ENCODE measurements around the gene FAM219A.
"Not testable (repeated sequence)": the region's sequence is repeated elsewhere in the genome, so short reads cannot be mapped to it uniquely, and the experiment has no call there.

The FAM219A gene

GRCh38 chr9:34499076-34499475 is 40.7 kb upstream of the FAM219A start:
- no peak overlapping the region for H3K4me3 ChIP-seq (ENCODE audit: low read length)
- no peaks in the 10 kb centered on the region for H3K9me3 ChIP-seq (ENCODE audit: control insufficient read depth, low read length)
- H3K9ac ChIP-seq (ENCODE audit: low read length): no peak overlapping the region
- H3K4me1 ChIP-seq (ENCODE audit: control insufficient read depth, insufficient read depth, low read length): peaks cover 5% of the 10 kb centered on the region
- H3K27me3 ChIP-seq (ENCODE audit: control insufficient read depth, insufficient read depth, low read length): peaks cover 8% of the 10 kb centered on the region
- H3K36me3 ChIP-seq (ENCODE audit: control insufficient read depth, insufficient read depth, low read length): no peaks in the 10 kb centered on the region

- no peak overlapping the region for H3K4me3 ChIP-seq (ENCODE audit: low read length)
- no peak overlapping the region for H3K9ac ChIP-seq (ENCODE audit: low read length)
- H3K27me3 ChIP-seq (ENCODE audit: control insufficient read depth, insufficient read depth, low read length): peaks cover 8% of the 10 kb centered on the region
- H3K36me3 ChIP-seq (ENCODE audit: control insufficient read depth, insufficient read depth, low read length): no peaks in the 10 kb centered on the region
- peaks cover 5% of the 10 kb centered on the region for H3K4me1 ChIP-seq (ENCODE audit: control insufficient read depth, insufficient read depth, low read length)
- no peaks in the 10 kb centered on the region for H3K9me3 ChIP-seq (ENCODE audit: control insufficient read depth, low read length)
Measured at GRCh38 chr9:34498553-34498952, 40.2 kb upstream of the FAM219A start.

- H3K4me1 ChIP-seq (ENCODE audit: control insufficient read depth, insufficient read depth, low read length): no peaks in the 10 kb centered on the region
- H3K27me3 ChIP-seq (ENCODE audit: control insufficient read depth, insufficient read depth, low read length): peaks cover 8% of the 10 kb centered on the region
- H3K9ac ChIP-seq (ENCODE audit: low read length): no peak overlapping the region
- H3K9me3 ChIP-seq (ENCODE audit: control insufficient read depth, low read length): no peaks in the 10 kb centered on the region
- H3K4me3 ChIP-seq (ENCODE audit: low read length): no peak overlapping the region
- H3K36me3 ChIP-seq (ENCODE audit: control insufficient read depth, insufficient read depth, low read length): no peaks in the 10 kb centered on the region
Measured at GRCh38 chr9:34496149-34496712, 37.9 kb upstream of the FAM219A start.

- H3K36me3 ChIP-seq (ENCODE audit: control insufficient read depth, insufficient read depth, low read length): no peaks in the 10 kb centered on the region
- no peaks in the 10 kb centered on the region for H3K27me3 ChIP-seq (ENCODE audit: control insufficient read depth, insufficient read depth, low read length)
- H3K4me3 ChIP-seq (ENCODE audit: low read length): no peak overlapping the region
- no peaks in the 10 kb centered on the region for H3K9me3 ChIP-seq (ENCODE audit: control insufficient read depth, low read length)
- no peaks in the 10 kb centered on the region for H3K4me1 ChIP-seq (ENCODE audit: control insufficient read depth, insufficient read depth, low read length)
- no peak overlapping the region for H3K9ac ChIP-seq (ENCODE audit: low read length)
Measured at GRCh38 chr9:34493972-34494535, 35.7 kb upstream of the FAM219A start.

GRCh38 chr9:34492051-34492450 is 33.7 kb upstream of the FAM219A start:
- Histone ChIP-seq H3K36me3 (ENCODE audit: control insufficient read depth, insufficient read depth, low read length) (no peaks in the 10 kb centered on the region), H3K4me1 (ENCODE audit: control insufficient read depth, insufficient read depth, low read length) (no peaks in the 10 kb centered on the region)

GRCh38 chr9:34491596-34491995 is 33.2 kb upstream of the FAM219A start:
- no peaks in the 10 kb centered on the region for H3K9me3 ChIP-seq (ENCODE audit: control insufficient read depth, low read length)
- H3K9ac ChIP-seq (ENCODE audit: low read length): no peak overlapping the region
- H3K36me3 ChIP-seq (ENCODE audit: control insufficient read depth, insufficient read depth, low read length): no peaks in the 10 kb centered on the region
- H3K27me3 ChIP-seq (ENCODE audit: control insufficient read depth, insufficient read depth, low read length): no peaks in the 10 kb centered on the region
- H3K4me3 ChIP-seq (ENCODE audit: low read length): no peak overlapping the region
- H3K4me1 ChIP-seq (ENCODE audit: control insufficient read depth, insufficient read depth, low read length): no peaks in the 10 kb centered on the region

More at GRCh38 chr9:34492051-34492450, 33.7 kb upstream of the FAM219A start:
- Histone ChIP-seq H3K4me3 (ENCODE audit: low read length) (no peak overlapping the region), H3K9me3 (ENCODE audit: control insufficient read depth, low read length) (no peaks in the 10 kb centered on the region), H3K9ac (ENCODE audit: low read length) (no peak overlapping the region), H3K27me3 (ENCODE audit: control insufficient read depth, insufficient read depth, low read length) (no peaks in the 10 kb centered on the region)

GRCh38 chr9:34490760-34491159 is 32.4 kb upstream of the FAM219A start:
- Histone ChIP-seq H3K36me3 (ENCODE audit: control insufficient read depth, insufficient read depth, low read length) (no peaks in the 10 kb centered on the region), H3K4me3 (ENCODE audit: low read length) (no peak overlapping the region), H3K9me3 (ENCODE audit: control insufficient read depth, low read length) (no peaks in the 10 kb centered on the region), H3K4me1 (ENCODE audit: control insufficient read depth, insufficient read depth, low read length) (no peaks in the 10 kb centered on the region), H3K27me3 (ENCODE audit: control insufficient read depth, insufficient read depth, low read length) (no peaks in the 10 kb centered on the region), H3K9ac (ENCODE audit: low read length) (no peak overlapping the region)

GRCh38 chr9:34490360-34490759 is 32.0 kb upstream of the FAM219A start:
- H3K27me3 ChIP-seq (ENCODE audit: control insufficient read depth, insufficient read depth, low read length): no peaks in the 10 kb centered on the region
- H3K9ac ChIP-seq (ENCODE audit: low read length): no peak overlapping the region
- no peaks in the 10 kb centered on the region for H3K36me3 ChIP-seq (ENCODE audit: control insufficient read depth, insufficient read depth, low read length)
- H3K4me3 ChIP-seq (ENCODE audit: low read length): no peak overlapping the region
- H3K4me1 ChIP-seq (ENCODE audit: control insufficient read depth, insufficient read depth, low read length): no peaks in the 10 kb centered on the region
- no peaks in the 10 kb centered on the region for H3K9me3 ChIP-seq (ENCODE audit: control insufficient read depth, low read length)

GRCh38 chr9:34486572-34486971 is 28.2 kb upstream of the FAM219A start:
- Histone ChIP-seq H3K36me3 (ENCODE audit: control insufficient read depth, insufficient read depth, low read length) (no peaks in the 10 kb centered on the region), H3K27me3 (ENCODE audit: control insufficient read depth, insufficient read depth, low read length) (no peaks in the 10 kb centered on the region), H3K4me1 (ENCODE audit: control insufficient read depth, insufficient read depth, low read length) (no peaks in the 10 kb centered on the region), H3K9ac (ENCODE audit: low read length) (no peak overlapping the region), H3K9me3 (ENCODE audit: control insufficient read depth, low read length) (no peaks in the 10 kb centered on the region), H3K4me3 (ENCODE audit: low read length) (no peak overlapping the region)

GRCh38 chr9:34485822-34486221 is 27.5 kb upstream of the FAM219A start:
- H3K9ac ChIP-seq (ENCODE audit: low read length): no peak overlapping the region
- no peaks in the 10 kb centered on the region for H3K4me1 ChIP-seq (ENCODE audit: control insufficient read depth, insufficient read depth, low read length)
- H3K27me3 ChIP-seq (ENCODE audit: control insufficient read depth, insufficient read depth, low read length): no peaks in the 10 kb centered on the region
- H3K4me3 ChIP-seq (ENCODE audit: low read length): no peak overlapping the region
- H3K36me3 ChIP-seq (ENCODE audit: control insufficient read depth, insufficient read depth, low read length): no peaks in the 10 kb centered on the region
- no peaks in the 10 kb centered on the region for H3K9me3 ChIP-seq (ENCODE audit: control insufficient read depth, low read length)

GRCh38 chr9:34484678-34485077 is 26.3 kb upstream of the FAM219A start:
- Histone ChIP-seq H3K4me3 (ENCODE audit: low read length) (no peak overlapping the region), H3K4me1 (ENCODE audit: control insufficient read depth, insufficient read depth, low read length) (no peaks in the 10 kb centered on the region), H3K27me3 (ENCODE audit: control insufficient read depth, insufficient read depth, low read length) (no peaks in the 10 kb centered on the region), H3K9me3 (ENCODE audit: control insufficient read depth, low read length) (no peaks in the 10 kb centered on the region), H3K9ac (ENCODE audit: low read length) (no peak overlapping the region), H3K36me3 (ENCODE audit: control insufficient read depth, insufficient read depth, low read length) (no peaks in the 10 kb centered on the region)

- H3K4me3 ChIP-seq (ENCODE audit: low read length); H3K27me3 ChIP-seq (ENCODE audit: control insufficient read depth, insufficient read depth, low read length); H3K9ac ChIP-seq (ENCODE audit: low read length); H3K36me3 ChIP-seq (ENCODE audit: control insufficient read depth, insufficient read depth, low read length); H3K4me1 ChIP-seq (ENCODE audit: control insufficient read depth, insufficient read depth, low read length); H3K9me3 ChIP-seq (ENCODE audit: control insufficient read depth, low read length): not testable (repeated sequence)
Measured at GRCh38 chr9:34482746-34483145, 24.4 kb upstream of the FAM219A start.

- not testable (repeated sequence) for H3K9ac ChIP-seq (ENCODE audit: low read length); H3K36me3 ChIP-seq (ENCODE audit: control insufficient read depth, insufficient read depth, low read length); H3K27me3 ChIP-seq (ENCODE audit: control insufficient read depth, insufficient read depth, low read length); H3K4me1 ChIP-seq (ENCODE audit: control insufficient read depth, insufficient read depth, low read length); H3K9me3 ChIP-seq (ENCODE audit: control insufficient read depth, low read length); H3K4me3 ChIP-seq (ENCODE audit: low read length)
Measured at GRCh38 chr9:34481620-34482019, 23.2 kb upstream of the FAM219A start.
